Measurements from ENCODE around the gene FGD6. TPM values are rescaled to one million over a fixed set of nuclear protein-coding genes. Genes with fewer than 3 reads are reported as not detected.

FGD6 gene
- total and polyA plus RNA-seq, 2 experiments from 2014 or later = 10.4 to 17.2 TPM

- no peaks in the 10 kb centered on the region for H4K20me1 ChIP-seq (ENCODE audit: insufficient read depth, poor library complexity, severe bottlenecking)
- no peaks in the 10 kb centered on the region for H3K9me2 ChIP-seq (replicated peaks; ENCODE audit: insufficient read depth)
- no peaks in the 10 kb centered on the region for H3K36me3 ChIP-seq (replicated peaks; ENCODE audit: insufficient read depth, low read depth)
- no peak overlapping the region for H3K27ac ChIP-seq
- H3K9me3 ChIP-seq (ENCODE audit: low read depth) = no peaks in the 10 kb centered on the region
- no peak for TF ChIP-seq EZH2phosphoT487 (IDR thresholded peaks at IDR 0.05; ENCODE audit: low read depth, severe bottlenecking, unreplicated experiment)
- H3K4me3 ChIP-seq = no peak overlapping the region
- H3K79me2 ChIP-seq = peaks cover 23% of the 10 kb centered on the region
- no peak for DNase-seq (ENCODE audit: low spot score)
- H3K4me2 ChIP-seq = no peak overlapping the region
- H3K27me3 ChIP-seq = no peaks in the 10 kb centered on the region
- peaks cover 13% of the 10 kb centered on the region for H3K4me1 ChIP-seq (ENCODE audit: insufficient read depth)
- no peak overlapping the region for H2AFZ ChIP-seq
- 79% methylated on average over 4 of the region's 4 CpGs for WGBS (ENCODE audit: low lambda C conversion rate, missing lambda C conversion rate)
Measured at GRCh38 chr12:95178136-95178535, 39.1 kb downstream of the FGD6 start.

- Histone ChIP-seq H3K9me3 (ENCODE audit: low read depth) (no peaks in the 10 kb centered on the region), H3K9me2 (replicated peaks; ENCODE audit: insufficient read depth) (no peaks in the 10 kb centered on the region), H3K36me3 (replicated peaks; ENCODE audit: insufficient read depth, low read depth) (no peaks in the 10 kb centered on the region), H3K27me3 (no peaks in the 10 kb centered on the region), H3K27ac (peak overlapping the region; percentile 27), H3K4me2 (no peak overlapping the region), H4K20me1 (ENCODE audit: insufficient read depth, poor library complexity, severe bottlenecking) (no peaks in the 10 kb centered on the region), H3K79me2 (peaks cover 18% of the 10 kb centered on the region), H3K4me3 (no peak overlapping the region), H3K4me1 (ENCODE audit: insufficient read depth) (peaks cover 19% of the 10 kb centered on the region), H2AFZ (no peak overlapping the region)
- TF ChIP-seq CTCF (IDR thresholded peaks at IDR 0.05; ENCODE audit: poor library complexity) (no peak), EZH2phosphoT487 (IDR thresholded peaks at IDR 0.05; ENCODE audit: low read depth, severe bottlenecking, unreplicated experiment) (no peak), EZH2 (IDR thresholded peaks at IDR 0.05; ENCODE audit: borderline replicate concordance) (no peak)
- DNase-seq (ENCODE audit: low spot score) = no peak
- 89% methylated on average over 2 of the region's 2 CpGs for WGBS (ENCODE audit: low lambda C conversion rate, missing lambda C conversion rate)
Measured at GRCh38 chr12:95177201-95177768, 40.0 kb downstream of the FGD6 start.

- 19% methylated on average over 8 of the region's 8 CpGs for WGBS (ENCODE audit: low lambda C conversion rate, missing lambda C conversion rate)
- Histone ChIP-seq H3K9me3 (ENCODE audit: low read depth) (no peaks in the 10 kb centered on the region), H3K36me3 (replicated peaks; ENCODE audit: insufficient read depth, low read depth) (no peaks in the 10 kb centered on the region), H3K27me3 (no peaks in the 10 kb centered on the region), H2AFZ (no peak overlapping the region), H3K27ac (peak overlapping the region; percentile 27), H3K4me2 (peak overlapping the region; percentile 38), H3K4me3 (no peak overlapping the region), H3K9me2 (replicated peaks; ENCODE audit: insufficient read depth) (no peaks in the 10 kb centered on the region), H3K4me1 (ENCODE audit: insufficient read depth) (peaks cover 19% of the 10 kb centered on the region), H3K79me2 (peaks cover 17% of the 10 kb centered on the region), H4K20me1 (ENCODE audit: insufficient read depth, poor library complexity, severe bottlenecking) (no peaks in the 10 kb centered on the region)
- peak; percentile 75 for DNase-seq (ENCODE audit: low spot score)
- TF ChIP-seq EZH2 (IDR thresholded peaks at IDR 0.05; ENCODE audit: borderline replicate concordance) = no peak
- TF ChIP-seq CTCF (IDR thresholded peaks at IDR 0.05; ENCODE audit: poor library complexity) = no peak
- no peak for TF ChIP-seq EZH2phosphoT487 (IDR thresholded peaks at IDR 0.05; ENCODE audit: low read depth, severe bottlenecking, unreplicated experiment)
Measured at GRCh38 chr12:95173392-95174251, 43.6 kb downstream of the FGD6 start.

- Histone ChIP-seq H3K9me3 (ENCODE audit: low read depth) (no peaks in the 10 kb centered on the region), H3K27me3 (no peaks in the 10 kb centered on the region), H3K9me2 (replicated peaks; ENCODE audit: insufficient read depth) (no peaks in the 10 kb centered on the region), H3K4me3 (no peak overlapping the region), H3K36me3 (replicated peaks; ENCODE audit: insufficient read depth, low read depth) (no peaks in the 10 kb centered on the region), H3K27ac (peak overlapping the region; percentile 46), H3K79me2 (peaks cover 5% of the 10 kb centered on the region), H4K20me1 (ENCODE audit: insufficient read depth, poor library complexity, severe bottlenecking) (no peaks in the 10 kb centered on the region), H3K4me1 (ENCODE audit: insufficient read depth) (peaks cover 21% of the 10 kb centered on the region), H2AFZ (no peak overlapping the region), H3K4me2 (no peak overlapping the region)
- TF ChIP-seq EZH2phosphoT487 (IDR thresholded peaks at IDR 0.05; ENCODE audit: low read depth, severe bottlenecking, unreplicated experiment) (no peak), CTCF (IDR thresholded peaks at IDR 0.05; ENCODE audit: poor library complexity) (no peak), EZH2 (IDR thresholded peaks at IDR 0.05; ENCODE audit: borderline replicate concordance) (no peak)
- WGBS (ENCODE audit: low lambda C conversion rate, missing lambda C conversion rate) = 40% methylated on average over 4 of the region's 4 CpGs
- DNase-seq (ENCODE audit: low spot score) = peak; percentile 74
Measured at GRCh38 chr12:95169368-95169767, 47.9 kb downstream of the FGD6 start.
